HG02970 (cell line): Measurements from ENCODE around the gene TTC27.
A peak's percentile ranks its signal among the peaks of the same experiment; 100 is the strongest.

Experiments used
- ATAC-seq: cut with Tn5 transposase; IDR thresholded peaks from one replicate; pipeline ENCODE4 v1.9.1; 2021; ENCODE audit warnings: mild to moderate bottlenecking, moderate library complexity, moderate number of reproducible peaks; ENCODE audit not compliant: unreplicated experiment, low FRiP score

The TTC27 gene

DNA sequence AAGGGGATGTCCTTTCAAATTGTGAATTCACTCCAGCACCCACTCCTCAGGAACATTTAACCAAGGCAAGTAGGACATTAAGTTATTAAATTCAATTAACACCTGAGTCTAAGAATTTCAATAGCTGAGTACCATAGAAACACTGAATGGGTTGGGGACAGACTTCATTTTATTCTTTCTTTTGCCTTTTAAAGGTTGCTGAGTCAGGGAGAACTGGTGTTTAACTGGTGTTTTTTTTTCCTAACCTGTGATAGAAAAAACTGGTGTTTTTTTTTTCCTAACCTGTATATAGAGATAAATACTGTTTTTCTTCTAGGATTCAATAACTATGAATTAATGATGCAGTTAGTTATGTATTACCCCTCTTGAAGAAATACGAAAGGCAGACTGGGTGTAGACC, 38.9 kb downstream of the TTC27 start:
- ATAC-seq = no peak

DNA sequence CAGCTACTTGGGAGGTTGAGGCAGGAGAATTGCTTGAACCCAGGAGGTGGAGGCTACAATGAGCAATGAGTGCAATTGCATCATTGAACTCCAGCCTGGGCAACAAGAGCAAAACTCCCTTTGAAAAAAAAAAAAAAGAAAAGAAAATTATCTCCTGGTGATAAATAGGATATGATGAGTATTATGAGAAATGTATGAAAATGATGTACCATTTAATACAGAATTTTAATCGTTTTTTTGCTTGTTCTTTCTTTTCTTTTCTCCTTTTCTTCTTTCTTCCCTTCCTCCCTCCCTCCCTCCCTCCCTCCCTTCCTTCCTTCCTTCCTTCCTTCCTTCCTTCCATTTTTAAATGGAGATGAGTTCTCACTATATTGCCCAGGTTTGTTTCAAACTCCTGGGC, 40.4 kb downstream of the TTC27 start:
- no peak for ATAC-seq

- no peak for ATAC-seq
These were observed 44.2 kb downstream of the TTC27 start for GRCh38 chr2:32671885-32672533.

DNA sequence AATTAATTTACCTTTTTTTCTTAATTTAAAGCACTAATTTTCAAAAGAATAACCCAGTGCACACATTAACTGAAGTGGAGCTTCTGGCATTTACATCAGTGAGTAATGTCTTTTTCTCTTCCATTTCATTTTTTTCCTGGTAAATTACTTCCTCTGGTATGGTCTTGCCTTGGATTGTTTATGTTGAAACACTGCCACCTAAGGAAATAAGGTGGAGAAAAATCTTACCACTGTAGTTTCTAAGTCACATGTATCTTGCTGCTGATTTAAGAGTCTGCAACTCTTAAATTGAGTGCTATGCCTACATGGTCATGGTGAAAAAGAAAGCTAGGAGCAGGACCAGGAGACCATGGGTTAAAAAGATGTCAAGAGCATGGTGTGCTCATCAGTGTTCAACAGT, 51.0 kb downstream of the TTC27 start:
- ATAC-seq = no peak

DNA sequence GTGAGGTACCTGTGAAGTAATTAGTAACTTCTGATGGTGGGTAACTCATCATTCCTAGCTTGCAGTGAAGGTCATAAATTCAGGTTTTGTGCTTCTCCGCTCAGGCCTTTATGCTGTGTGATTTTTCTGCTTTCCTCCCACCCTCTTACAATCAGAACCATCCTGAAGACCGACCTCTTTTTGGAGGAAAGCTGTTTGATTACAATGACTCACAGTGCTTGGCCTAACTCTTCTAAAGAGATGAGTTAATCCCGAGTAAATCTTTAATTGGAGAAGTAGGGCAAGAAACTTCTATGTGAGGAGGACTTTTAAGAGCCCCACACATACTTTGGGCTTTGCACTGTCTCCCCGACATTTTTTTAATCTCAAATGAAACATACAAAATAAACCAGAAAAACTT, 53.1 kb downstream of the TTC27 start:
- no peak for ATAC-seq

DNA sequence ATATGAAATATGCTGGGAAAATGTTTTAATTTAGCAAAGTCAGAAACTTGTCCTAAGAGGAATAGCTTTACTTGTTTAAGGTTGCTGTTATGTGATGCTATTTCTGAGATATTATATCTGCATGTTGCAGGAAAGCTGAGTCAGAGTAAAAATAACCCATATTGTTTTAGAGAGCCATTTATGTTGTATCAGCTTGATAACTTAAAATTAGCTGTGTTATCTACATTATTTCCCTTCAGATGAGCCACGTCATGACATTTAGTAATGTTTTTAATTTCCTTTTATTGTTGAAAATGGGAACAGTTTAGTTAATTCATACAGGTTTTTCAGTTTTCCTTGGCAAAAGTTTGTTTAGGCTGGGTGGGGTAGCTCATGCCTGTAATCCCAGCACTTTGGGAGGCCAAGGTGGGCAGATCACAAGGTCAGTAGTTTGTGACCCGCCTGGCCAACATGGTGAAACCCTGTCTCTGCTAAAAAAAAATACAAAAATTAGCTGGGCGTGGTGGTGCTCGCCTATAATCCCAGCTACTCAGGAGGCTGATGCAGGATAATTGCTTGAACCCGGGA, 55.8 kb downstream of the TTC27 start:
- no peak for ATAC-seq

GRCh38 chr2:32688541-32688940, 60.7 kb downstream of the TTC27 start:
- ATAC-seq = no peak

DNA sequence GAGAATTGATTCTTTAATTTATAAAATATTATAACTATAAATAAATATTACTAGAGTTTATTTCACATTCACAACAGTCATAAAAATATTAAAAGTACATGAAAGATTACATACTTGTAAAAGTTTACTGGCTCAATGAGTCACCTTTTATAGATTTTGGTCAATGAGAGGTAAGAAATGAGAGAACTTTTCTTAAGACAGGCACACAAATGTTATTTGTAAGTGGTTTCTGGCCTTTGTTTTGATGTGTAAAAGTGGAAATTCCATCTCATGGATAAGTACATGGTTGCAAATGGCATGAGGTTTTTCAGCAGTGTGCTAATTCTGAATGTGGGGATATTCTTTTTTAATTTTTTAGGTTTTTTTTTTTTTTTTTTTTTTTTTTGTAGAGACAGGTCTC, 63.8 kb downstream of the TTC27 start:
- no peak for ATAC-seq

DNA sequence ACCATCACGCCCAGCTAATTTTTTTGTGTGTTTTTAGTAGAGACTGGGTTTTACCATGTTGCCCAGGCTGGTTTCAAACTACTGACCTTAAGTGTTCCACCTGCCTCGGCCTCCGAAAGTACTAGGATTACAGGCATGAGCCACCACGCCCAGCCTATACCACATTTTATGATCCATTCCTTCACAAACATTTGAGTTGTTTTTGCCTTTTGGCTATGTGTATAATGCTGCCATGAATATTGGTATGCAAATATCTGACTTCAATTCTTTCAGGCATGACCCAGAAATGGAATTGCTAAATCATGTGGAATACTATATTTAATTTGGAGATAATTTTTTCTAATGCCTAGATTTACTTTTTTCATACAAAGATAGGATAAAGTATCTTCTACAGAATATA, 68.6 kb downstream of the TTC27 start:
- no peak for ATAC-seq

DNA sequence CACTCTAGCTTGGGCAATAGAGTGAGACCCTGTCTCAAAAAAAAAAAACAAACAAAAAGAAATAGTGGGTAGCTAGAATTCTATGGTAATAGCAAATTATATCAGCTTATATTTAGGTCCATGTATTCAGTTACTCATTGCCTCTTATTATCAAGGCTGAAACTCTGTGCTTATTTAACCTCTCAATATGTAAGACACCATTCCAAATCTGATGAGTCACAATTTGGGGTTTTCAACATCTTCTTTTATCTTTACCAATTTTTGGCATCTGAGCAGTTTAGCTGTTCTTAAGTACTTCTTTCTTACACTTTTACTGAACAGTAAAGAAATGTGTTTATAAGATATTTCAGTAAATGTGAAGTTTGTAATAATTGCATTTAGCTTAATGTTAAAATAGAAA, 69.3 kb downstream of the TTC27 start:
- ATAC-seq = no peak

- ATAC-seq = no peak
These were observed 71.3 kb downstream of the TTC27 start for GRCh38 chr2:32699151-32699550.

- ATAC-seq = no peak
These were observed 74.0 kb downstream of the TTC27 start for GRCh38 chr2:32701806-32702205.

DNA sequence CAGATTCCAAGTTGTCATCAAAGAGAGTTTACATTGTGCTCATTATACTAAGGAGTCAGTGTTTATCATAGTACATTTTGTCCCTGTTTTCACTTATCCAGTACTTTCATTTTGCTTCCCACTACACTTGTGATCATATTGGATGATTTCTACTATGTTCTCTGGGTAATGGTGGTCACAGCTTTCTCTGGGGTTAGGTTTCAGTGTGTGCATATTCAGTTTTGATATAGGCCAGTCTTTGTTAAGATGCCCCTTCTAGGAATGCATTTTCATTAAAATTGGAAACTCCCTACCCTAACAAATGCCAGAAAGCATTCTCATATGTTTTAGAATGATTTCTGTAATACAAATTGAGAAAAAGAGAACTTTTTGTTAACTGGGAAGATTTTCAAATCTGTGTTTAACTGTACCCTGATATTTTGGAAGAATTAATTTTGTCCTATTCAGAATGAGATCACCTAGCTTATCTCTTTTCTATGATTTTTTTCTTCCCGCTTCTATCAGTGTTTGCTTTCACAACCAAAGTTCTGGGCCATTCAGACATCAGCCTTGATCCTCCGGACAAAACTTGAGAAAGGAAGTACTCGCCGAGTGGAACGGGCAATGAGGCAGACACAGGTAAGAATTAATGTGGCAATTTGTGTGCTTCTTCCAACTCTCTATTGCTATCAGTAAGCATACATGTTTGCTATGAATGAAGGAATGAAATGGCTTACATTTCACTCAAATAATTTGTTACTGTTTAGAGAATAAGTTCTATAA, 74.6 kb downstream of the TTC27 start:
- no peak for ATAC-seq

DNA sequence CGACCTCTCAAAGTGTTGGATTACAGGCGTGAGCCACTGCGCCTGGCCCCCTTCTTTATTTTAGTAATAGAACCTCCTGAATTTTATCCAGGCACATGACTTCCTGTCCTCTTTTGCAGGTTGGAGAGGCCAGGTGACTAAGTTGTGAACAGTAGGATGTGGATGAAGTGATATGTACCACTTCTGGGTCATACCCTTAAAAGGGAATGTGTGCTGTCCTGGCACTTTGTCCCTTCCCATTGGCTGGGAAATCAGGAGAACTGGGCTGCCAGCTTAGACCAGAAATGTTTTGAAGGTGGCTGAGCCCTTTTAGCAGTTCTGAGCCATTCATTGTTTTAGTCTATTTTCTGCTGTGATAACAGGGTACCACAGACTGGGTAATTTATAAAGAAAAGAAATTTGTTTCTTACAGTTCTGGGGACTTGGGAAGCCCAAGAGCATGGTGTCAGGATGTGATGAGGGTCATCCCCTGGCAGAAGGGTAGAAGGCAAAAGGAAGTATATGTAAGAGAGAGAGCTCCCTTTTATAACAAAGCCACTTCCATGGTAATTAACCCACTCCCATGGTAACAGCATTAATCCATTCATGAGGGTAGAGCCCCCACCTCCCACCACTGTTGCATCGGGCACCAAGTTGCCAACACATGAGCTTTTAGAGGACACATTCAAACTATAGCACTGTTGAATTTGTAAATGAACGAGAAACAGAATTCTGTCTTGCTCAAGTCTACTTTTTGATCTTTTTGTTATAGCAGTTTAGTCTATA, 79.1 kb downstream of the TTC27 start:
- no peak for ATAC-seq

DNA sequence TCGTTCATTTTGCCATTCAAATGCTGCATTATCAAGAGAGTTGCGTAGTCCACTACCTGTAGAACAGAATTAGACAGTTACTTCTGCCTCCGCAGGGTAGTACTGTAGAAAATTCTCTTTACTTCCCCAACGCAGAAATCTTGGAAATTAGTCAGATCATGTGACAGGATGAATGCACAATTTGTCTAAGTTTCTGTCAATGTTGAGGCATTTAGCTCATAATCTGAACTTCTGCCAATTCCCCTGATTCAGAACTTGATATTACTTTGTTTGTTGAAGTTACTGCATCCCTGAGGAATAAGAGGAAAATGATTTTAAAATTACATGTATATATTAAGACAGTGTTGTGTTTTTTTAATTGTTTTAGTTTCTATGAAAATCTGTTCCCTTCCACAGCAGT, 83.4 kb downstream of the TTC27 start:
- ATAC-seq = no peak

DNA sequence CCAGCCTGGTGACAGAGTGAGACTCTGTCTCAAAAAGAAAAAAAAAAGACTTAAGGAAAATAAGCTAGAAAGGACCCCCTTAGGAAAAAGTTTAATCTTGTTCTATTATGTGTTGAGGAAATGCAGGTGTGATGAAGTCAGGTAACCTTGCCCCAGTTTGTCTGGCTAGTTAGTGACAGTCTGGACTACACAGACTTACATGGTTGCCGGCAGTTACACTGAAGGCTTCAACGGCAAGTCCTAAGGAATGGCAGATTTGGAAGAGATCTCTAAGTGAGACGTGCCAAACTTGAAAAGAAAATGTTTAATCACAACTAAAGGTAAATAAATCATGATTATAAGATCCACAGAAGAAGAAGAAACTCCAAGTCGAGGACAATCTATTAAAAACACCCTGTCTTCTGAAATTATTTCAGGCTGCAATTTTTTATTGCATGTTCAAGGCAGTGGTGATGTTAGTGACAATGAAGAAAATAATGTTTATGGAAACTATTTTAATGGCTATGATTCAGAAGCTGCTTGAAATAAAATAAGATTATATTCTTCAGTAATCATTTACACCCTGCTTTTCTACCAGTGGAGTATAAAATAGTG, 84.2 kb downstream of the TTC27 start:
- no peak for ATAC-seq

GRCh38 chr2:32712870-32713269, 85.0 kb downstream of the TTC27 start:
- no peak for ATAC-seq

GRCh38 chr2:32714521-32714920, 86.7 kb downstream of the TTC27 start:
- no peak for ATAC-seq

GRCh38 chr2:32715391-32715841, 87.6 kb downstream of the TTC27 start:
- ATAC-seq = peak; percentile 78

- ATAC-seq = no peak
These were observed 88.1 kb downstream of the TTC27 start for GRCh38 chr2:32715981-32716380.

- ATAC-seq = no peak
These were observed 88.7 kb downstream of the TTC27 start for GRCh38 chr2:32716598-32716997.
